Adipose tissue (tissue), 3 donors: ENCODE results near the gene TSPAN2. TPM values are rescaled to one million over a fixed set of nuclear protein-coding genes. Genes with fewer than 3 reads are reported as not detected.

Source experiments
- H3K27ac ChIP-seq: one replicate; pipeline ENCODE4 v1.5.1; 2013; ENCODE audit warnings: low read depth, low read length
- WGBS, 3 donors: extraction: QIAGEN DNeasy Blood & Tissue Kit; methylation state at CpG; one replicate each; pipeline ENCODE4 v1.1.7; 2013; 5-methylcytosine and 5-hydroxymethylcytosine counted together
- polyA plus RNA-seq, 3 donors: library from polyadenylated mRNA; stranded (reverse); fragments of 200-250 nt; gene quantifications; one replicate each; pipeline ENCODE4 v1.2.3, GENCODE V29; 2013
- donor health status: healthy with polysubstance abuse.
- donor health status: Bipolar disorder and iron deficiency.
- donor health status: healthy.

TSPAN2 gene
- polyA plus RNA-seq, 3 donors: 1.6 to 4.3 (median 3.6) TPM

GRCh38 chr1:115084902-115085511, 4.3 kb downstream of the TSPAN2 start:
- 36 to 47% (median 42%) methylated on average over 9 of the region's 9 CpGs for WGBS, 3 donors

GRCh38 chr1:115082949-115083348, 6.4 kb downstream of the TSPAN2 start:
- WGBS, 3 donors: 67 to 76% (median 73%) methylated on average over 6 of the region's 6 CpGs
- H3K27ac ChIP-seq: no peak overlapping the region

More at GRCh38 chr1:115084902-115085511, 4.3 kb downstream of the TSPAN2 start:
- no peak overlapping the region for H3K27ac ChIP-seq

DNA sequence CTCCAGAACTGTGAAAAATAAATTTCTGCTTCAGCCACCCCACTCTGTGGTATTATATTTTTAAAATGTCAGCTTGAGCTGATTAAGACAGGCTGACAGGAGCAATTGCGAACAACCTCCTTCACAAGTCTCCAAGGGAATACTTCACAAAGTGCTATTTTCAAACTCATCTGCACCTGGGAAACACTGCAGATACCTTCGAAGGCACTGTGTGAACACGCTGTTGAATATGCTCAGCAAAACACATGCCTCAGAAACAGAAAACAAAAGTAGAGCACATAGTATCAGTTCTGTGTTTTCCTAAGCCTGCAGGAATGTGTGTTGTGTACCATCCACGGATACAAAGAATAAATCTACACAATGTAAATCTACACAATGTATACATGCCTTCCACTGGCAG, 10.6 kb downstream of the TSPAN2 start:
- 64 to 93% (median 90%) methylated on average over 4 of the region's 4 CpGs for WGBS, 3 donors
- no peak overlapping the region for H3K27ac ChIP-seq

- H3K27ac ChIP-seq: no peak overlapping the region
- WGBS, 3 donors: 92 to 95% (median 92%) methylated on average over 1 of the region's 1 CpG
Measured at GRCh38 chr1:115077984-115078330, 11.3 kb downstream of the TSPAN2 start.

GRCh38 chr1:115077286-115077983, 11.9 kb downstream of the TSPAN2 start:
- H3K27ac ChIP-seq: no peak overlapping the region
- WGBS, 3 donors: 76 to 87% (median 82%) methylated on average over 5 of the region's 5 CpGs

DNA sequence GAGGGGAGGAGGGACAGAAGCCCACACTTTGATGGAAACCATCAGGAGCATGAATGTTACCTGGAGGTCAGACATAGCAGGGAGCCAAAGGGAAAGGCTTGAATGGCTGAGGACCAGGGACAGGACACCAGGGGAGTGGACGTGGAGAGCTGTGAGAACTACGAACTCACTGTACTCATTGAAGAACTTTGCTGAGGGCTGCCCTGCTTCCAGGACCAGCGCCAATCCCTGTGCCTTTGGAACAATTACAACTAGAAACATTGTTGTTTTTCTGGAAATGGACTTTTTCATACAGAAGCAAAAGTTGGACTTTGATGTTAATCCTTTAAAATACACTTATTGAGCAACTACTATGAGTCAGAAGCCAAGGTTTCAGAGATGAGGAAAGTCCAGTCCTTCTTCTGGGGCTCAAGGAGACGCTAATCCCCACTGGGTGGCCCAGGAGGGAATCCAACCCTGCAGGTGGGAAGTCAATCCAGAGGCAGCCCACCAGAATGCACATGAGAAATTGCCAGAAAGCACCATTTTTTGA, 12.9 kb downstream of the TSPAN2 start:
- no peak overlapping the region for H3K27ac ChIP-seq
- WGBS, 3 donors: 67 to 85% (median 74%) methylated on average over 4 of the region's 4 CpGs

- WGBS, 3 donors: 65 to 68% (median 67%) methylated on average over 11 of the region's 11 CpGs
- H3K27ac ChIP-seq: no peak overlapping the region
Measured at GRCh38 chr1:115074839-115075534, 14.3 kb downstream of the TSPAN2 start.

GRCh38 chr1:115073298-115074087, 15.8 kb downstream of the TSPAN2 start:
- no peak overlapping the region for H3K27ac ChIP-seq
- 64 to 79% (median 79%) methylated on average over 10 of the region's 10 CpGs for WGBS, 3 donors

DNA sequence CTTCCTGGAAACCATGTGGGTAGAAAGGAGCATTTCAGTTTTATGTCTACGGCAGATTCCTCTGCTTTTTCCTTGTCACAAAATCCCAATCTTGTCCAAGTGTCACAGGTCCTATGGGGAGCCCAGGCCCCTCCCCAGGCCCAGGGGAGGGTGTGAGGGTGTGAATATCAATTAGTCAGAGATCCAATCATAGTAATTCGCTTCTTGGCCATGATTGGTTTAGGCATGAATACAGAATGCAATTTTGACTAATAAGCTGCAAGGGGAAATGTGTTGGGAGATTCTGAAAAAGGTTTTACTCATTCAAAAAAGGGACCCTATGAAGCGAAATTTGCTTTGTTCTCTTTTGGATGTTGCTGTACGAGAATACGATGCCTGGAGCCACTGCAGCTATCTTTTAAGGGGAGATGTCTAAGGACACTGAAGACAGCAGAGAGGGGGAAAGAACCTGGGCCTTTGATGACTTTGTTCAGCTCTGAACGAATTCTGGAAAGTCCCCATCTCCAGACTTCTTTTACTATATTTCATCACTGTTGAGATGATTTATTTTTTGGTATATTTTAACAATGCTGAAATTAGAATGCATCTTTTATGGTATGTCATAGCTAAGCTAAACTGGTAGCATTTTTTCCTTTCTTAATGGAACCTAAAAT, 18.2 kb downstream of the TSPAN2 start:
- H3K27ac ChIP-seq: no peak overlapping the region
- WGBS, 3 donors: 84 to 92% (median 91%) methylated on average over 6 of the region's 6 CpGs

GRCh38 chr1:115069659-115070308, 19.5 kb downstream of the TSPAN2 start:
- WGBS, 3 donors: 36 to 88% (median 86%) methylated on average over 7 of the region's 7 CpGs
- H3K27ac ChIP-seq: no peak overlapping the region

- WGBS, 3 donors: 60 to 77% (median 75%) methylated on average over 12 of the region's 12 CpGs
- no peak overlapping the region for H3K27ac ChIP-seq
Measured at GRCh38 chr1:115068826-115069585, 20.3 kb downstream of the TSPAN2 start.

DNA sequence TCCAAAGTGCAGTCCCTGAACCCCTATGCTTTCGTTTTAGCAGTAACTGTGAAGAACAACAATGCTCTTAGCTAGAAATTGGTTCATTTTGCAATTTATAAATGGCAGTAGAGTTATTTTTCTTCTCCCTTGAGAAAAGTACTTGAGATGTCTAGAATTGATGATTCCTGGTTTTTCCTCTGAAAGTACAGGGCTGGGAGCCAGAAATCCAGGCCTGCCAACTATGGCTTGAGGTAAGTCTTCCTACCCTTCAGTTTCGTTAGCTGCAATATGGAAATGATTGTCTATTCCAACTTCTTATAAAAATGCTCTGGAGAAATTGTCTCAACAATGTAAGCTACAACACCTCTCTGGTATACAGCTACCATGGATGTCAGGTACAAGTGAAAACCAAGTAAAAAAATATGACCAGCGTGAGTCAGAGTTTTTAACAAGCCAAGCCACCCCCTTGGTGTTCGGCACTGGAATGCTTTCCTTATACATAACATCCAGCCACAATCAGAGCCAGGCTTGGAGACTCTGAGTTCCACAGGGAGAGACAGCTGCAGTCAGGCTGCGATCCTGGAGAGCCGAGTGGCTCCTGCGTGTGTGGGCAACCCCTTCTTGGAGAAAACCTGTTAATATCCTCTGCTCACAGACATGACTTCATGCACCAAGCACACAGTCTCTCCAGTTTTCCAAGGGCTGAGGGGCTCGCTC, 22.0 kb downstream of the TSPAN2 start:
- WGBS, 3 donors: 69 to 82% (median 78%) methylated on average over 8 of the region's 8 CpGs

DNA sequence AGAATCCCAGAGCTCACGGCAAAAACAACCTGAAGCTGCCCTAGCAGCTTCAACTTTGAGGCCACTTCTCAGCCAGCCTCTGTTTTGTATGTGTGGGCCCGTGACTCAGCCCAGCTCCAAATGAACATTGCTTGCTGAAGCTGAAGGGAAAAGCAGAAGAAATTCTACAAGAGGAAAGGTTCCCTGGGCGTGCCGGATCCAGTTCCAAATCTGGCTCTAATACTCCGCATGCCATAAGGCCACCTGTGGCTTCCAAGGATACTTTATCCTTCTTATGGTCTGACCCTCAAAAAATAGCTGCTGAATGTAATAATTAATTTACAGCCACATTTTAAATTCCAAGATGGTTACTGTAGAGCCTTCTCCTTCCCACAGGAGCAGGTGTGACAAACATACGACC, 24.3 kb downstream of the TSPAN2 start:
- 84 to 94% (median 92%) methylated on average over 6 of the region's 6 CpGs for WGBS, 3 donors
- no peak overlapping the region for H3K27ac ChIP-seq

More for the DNA sequence above, 22.0 kb downstream of the TSPAN2 start:
- no peak overlapping the region for H3K27ac ChIP-seq

- WGBS, 3 donors: 95 to 98% (median 96%) methylated on average over 3 of the region's 3 CpGs
Measured at GRCh38 chr1:115064461-115064860, 24.8 kb downstream of the TSPAN2 start.

GRCh38 chr1:115063228-115063901, 25.9 kb downstream of the TSPAN2 start:
- H3K27ac ChIP-seq: no peak overlapping the region
- WGBS, 3 donors: 72 to 88% (median 75%) methylated on average over 7 of the region's 7 CpGs

More at GRCh38 chr1:115064461-115064860, 24.8 kb downstream of the TSPAN2 start:
- no peak overlapping the region for H3K27ac ChIP-seq

GRCh38 chr1:115062542-115063004, 26.7 kb downstream of the TSPAN2 start:
- no peak overlapping the region for H3K27ac ChIP-seq
- WGBS, 3 donors: 31 to 72% (median 39%) methylated on average over 7 of the region's 7 CpGs
